ENCODE data around the gene SAMD14.
A peak's percentile ranks its signal among the peaks of the same experiment; 100 is the strongest.

Gene SAMD14

DNA sequence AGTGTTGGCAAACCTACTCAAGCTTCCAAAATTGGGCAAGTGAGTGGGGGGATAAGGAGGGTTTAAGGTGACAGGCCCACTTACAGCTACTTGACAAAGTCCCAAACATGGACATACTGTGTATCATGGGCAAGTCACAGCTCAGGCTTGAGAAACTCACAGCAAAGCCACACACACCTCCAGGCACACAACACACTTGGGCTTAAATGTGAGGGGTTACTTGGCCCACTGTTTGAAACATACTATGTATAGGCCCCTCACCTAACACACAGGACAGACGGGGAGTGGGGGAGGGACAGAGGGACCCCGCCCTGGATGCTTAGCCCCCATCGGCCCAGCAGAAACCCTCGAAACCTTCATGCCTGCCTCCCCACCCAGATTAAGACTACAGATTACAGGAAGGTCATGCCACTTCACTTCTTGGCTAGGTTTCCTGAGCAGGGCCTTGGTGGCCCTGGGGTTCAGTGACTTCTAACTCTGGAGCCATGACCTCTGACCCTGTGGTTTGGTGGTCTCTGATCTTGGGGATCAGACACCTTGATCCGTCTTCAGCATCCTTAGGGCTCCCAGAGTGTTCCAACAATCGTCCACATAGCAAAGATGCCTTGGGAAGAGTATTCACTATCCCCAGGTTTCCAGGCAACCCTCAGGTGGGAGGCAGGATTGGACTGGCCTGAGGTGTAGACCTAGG is 2.3 kb upstream of the SAMD14 start:
- DNase-seq (ENCODE audit: low spot score), result no peak

DNA sequence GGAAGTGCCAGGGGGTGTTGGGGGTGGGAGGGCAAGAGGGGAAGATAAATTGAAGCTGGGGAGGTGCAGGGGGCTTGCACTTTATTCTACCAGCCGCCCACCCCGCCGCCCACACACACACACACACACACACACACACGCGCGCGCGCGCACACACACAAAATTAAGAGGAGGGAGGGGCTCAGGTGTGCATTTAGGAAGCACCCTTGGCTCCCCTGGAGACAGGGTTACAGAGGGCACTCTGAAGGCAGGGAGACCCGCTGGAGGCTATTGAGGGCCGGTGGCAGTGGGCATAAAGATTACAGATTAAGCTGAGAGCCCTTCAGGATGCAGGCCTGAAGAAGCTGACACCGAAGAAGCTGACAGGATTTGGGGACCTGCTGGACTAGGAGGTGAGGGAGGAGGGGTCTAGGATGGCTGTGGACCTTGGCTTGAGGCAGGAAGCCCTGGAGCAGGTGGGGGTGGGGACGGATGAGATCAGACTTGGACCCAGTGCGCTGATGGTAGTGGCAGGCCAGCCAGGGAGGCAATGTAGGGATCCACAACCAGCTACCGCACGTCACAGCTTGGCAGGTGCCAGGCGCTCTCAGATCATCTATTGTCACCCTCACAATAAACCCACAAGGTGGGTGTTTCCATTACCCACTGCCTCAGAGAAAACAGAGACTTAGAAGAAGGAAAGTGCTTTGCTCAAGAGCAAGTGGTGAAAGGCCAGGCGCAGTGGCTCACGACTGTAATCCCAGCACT is 772 bp upstream of the SAMD14 start:
- DNase-seq (ENCODE audit: low spot score), result no peak

DNA sequence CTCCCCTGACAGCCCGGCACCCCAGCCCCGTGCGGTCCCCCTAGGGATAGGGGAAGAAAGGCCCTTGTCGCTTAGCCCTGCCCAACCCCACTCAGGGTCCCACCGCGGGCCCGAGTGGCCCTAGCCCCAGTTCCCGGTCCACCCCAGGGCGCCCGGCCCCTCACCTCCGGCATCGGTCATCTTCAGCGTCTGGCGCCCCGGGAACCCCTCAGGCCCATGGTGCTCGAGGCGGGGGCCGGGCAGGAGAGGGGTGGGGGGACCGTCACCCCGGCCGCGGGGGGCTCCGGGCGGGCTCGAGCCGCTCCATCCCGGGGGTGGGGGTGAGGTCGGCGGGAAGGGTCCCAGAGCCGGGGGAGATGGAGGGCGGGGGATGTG is 620 bp downstream of the SAMD14 start:
- DNase-seq (ENCODE audit: low spot score), result no peak

DNA sequence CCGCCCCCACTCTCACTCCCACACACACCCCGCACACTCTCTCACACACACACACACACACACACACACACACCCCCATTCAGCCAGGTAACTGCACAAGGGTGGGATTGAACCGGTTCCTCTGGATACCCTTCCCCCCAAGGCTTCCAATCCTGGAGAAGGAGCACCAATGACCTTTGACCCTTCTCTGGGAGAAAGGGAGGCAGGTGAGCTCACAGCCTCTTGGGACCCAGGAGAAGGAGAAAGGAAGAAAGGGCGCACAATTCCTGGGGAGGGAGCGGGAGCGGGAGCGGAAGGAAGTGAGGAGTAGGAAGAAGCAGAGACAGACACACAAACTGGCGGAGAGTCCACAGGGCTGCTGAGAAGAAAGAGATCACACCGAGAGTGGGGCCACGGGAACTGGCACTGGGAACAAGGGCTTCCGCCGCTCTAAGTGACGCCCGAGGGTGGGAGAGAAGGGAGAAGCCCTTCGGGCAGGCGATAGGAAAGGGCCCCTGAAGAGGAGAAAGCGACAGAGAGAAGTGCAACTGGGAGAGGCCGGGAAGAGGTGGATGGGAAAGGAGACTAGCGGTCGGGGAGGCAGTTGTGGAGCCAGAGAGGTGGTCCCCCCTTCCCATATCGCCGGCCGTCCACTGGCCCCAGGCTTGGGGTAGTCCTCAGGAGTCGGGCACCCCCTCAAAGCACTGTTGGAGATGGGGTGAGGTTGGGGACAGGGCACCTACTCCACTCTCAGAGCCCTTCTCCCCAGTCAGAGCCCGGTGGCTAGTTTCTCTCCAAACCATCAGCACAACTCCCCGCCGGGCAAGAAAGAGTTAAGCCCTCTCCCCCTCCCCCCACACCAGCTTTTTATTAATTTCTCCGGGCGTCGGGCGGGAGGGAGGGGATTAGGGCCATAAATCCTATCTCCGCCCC is 1.3 kb downstream of the SAMD14 start:
- DNase-seq (ENCODE audit: low spot score), result no peak

DNA sequence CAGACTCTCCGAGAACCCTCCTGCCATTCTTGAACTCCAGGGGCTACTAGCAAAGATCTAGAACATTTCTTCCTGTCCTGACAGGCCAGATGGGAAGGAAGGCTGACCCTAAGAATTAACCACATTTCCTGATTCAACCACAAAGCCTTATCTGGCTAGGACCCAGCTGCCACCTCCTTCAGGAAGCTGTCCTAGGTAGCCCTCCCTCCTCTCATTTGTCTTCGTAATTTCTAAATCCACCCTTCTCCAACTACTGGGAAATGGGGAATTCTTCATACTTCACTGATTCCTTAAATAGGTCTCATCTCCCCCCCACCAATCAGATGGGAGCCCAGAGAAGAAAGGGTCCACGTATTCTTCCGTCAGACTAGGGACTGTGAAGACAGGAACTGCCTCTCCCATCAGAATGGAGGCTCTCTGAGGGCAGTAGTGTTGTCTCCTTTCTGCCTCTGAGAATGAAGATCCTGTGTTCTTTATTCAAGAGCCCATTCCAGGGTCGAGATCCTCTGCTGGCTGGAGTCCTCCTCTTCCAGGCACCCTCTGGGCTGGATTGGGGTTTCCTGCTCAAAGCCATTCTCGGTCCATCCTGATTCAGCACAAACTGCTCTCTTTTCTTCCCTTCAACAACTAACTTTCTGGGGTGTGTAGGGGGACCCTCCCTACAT is 2.1 kb downstream of the SAMD14 start:
- DNase-seq (ENCODE audit: low spot score), result no peak

DNA sequence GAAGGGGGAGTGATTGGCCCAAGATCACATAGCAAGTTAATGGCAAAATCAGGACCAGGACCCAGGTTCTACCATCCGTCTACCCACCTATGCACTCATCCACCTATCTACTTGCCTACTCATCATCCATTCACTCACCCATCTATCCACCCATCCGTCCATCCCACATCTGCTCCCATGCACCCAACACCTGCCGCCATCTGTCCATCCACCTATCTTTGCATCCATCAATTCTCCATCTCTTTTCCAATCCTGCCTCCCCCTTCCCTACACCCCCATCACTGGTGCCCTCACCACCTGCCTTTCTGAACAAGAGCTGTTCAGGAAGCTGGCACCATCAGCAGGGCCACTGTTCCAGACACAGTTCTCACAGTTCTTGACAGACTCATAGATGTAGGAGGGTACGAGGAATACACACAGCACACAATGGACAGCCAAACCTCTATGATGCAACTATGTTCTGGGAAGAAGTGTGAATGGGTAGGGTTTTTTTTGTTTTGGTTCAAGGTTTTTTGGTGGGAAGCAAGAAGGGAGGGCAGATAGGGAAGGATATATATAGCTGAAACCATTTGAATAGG is 4.5 kb downstream of the SAMD14 start:
- DNase-seq (ENCODE audit: low spot score), result no peak

DNA sequence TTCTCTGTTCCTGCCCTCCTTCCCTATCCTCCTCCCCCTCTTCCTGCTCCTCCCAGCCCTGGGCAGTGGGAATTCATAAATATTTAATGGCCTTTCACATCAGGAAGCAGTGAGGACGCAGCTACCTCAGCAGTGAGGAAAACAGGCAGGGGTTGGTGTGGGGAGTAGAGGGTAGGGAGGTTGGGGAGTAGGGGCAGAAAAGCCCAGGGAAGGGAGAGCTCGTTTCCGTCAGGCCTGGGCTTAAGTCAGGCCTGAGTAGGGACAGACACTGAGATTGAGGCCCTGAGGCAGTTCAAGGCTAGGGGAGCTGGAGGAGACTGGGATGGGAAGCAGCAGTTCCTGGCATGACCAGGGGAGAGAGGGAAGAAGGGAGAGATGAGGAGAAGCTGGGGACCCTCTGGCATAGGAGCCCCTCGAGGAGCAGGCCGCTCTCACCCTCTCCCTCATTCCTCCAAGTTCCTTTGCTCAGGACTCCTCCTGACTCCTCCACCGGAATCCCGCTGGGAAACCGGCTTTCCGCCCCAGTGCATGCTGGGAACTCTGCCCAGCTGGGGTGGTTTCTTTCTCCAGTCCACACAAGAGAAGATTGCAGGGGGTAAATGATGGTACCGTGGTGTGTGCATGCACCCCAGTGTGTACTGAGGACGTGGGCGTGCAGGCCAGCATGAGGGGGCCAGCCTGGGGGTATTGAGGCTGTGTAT is 6.2 kb downstream of the SAMD14 start:
- no peak for DNase-seq (ENCODE audit: low spot score)

DNA sequence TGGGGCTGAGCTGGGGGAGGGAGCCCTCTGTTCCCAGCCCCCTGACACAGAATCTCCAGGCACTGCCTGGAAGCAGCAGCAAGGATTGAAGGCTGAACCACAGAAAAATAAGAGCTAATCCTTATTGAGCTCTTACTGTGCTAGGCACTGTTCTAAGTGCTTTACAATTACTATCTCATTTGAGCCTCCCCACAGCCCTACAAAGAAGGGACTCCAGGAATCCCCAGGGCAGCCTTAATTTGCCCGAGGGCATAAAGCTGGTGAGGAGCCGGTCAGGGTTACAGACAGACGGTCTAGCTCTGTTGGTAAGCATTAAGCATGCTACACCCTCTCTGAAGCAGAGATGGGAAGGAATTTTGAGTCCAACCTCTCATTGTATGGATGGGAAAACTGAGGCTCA is 7.0 kb downstream of the SAMD14 start:
- DNase-seq (ENCODE audit: low spot score), result no peak

DNA sequence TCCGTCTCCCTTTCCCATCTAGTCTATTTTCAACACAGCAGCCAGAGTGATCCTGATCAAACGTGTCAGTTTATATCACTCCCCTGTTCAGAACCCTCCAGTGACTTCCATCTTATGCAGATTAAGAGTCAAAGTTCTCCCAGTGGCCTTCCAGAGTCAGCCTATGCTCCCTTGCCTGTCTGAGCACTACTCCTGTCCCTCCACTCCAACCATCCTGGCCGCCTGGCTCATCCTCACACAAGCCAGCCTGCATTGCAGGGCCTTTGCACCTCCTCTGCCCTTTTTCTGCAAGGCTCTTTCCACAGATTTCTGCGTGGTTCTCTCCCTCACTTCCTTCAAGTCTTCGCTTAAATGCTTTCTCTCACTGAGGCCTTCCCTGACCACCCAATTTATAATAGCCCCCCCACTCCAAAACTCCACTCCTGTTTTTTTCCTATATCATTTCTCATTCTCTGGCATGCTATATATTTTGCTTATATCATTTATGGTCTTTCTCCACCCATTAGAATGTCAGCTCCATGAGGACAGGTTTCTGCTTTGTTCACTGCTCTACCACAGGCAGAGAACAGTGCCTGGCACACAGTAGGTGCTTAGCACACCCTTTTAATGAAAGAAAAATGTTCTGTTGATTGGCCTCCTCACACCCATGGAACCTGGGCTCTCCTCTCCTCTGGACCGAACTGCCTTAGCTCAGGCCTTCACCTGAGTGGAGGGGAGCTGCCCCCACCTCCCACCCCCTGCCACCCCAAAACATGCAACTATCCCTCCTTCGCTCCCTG is 9.3 kb downstream of the SAMD14 start:
- DNase-seq (ENCODE audit: low spot score), result no peak

DNA sequence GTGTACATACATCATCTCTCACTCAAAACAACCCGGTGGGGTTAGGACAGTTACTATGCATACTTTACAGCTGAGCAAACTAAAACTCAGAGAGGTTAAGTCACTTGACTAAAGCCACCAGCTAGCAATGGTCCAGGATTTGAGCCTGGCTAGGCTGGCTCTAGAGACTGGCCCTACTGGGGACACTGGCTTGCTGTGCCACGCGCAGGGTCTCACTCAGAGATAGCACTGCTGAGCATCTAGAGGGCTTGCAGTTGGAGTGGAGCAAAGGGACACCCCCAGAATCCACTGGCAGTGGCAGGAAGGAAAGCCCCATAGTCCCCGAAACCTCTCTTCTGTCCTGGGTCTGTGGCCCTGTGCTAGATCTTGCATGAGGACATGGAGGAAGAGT is 11.1 kb downstream of the SAMD14 start:
- DNase-seq (ENCODE audit: low spot score), result no peak

DNA sequence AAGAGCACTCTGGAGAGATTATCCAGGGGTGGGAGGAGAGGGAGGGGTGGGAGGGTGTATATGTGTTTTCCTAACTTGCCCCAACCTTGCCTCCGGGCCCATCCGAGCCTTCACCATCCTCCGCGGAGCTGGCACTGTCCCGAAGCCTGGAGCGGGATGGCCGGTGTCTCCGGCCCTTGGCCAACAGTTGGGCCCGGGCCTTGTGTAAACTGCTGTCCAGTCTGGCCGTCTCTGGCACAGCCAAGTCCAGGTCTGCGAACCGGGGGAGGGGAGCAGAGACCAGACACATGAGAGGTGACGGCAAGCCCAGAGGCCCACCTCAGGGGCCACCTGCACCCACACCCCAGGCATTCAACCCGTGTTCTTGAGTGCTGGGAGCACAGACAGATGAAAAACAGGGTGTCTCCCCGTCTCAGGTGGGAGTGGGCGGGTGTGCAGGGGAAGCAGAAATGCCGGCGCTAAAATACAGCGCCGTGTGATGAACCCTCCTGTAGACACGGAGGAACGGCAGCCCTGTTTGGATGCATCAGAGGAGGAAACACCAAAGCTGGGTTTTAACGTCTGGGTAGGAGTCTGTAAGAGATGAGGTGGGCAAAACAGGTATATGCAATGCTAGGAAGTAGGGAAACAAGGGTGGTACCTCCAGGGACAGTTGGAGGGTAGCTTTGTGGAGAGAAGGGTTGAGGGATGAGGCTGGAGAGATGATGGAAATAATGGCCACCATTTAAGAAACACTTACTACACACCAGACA is 11.7 kb downstream of the SAMD14 start:
- no peak for DNase-seq (ENCODE audit: low spot score)

DNA sequence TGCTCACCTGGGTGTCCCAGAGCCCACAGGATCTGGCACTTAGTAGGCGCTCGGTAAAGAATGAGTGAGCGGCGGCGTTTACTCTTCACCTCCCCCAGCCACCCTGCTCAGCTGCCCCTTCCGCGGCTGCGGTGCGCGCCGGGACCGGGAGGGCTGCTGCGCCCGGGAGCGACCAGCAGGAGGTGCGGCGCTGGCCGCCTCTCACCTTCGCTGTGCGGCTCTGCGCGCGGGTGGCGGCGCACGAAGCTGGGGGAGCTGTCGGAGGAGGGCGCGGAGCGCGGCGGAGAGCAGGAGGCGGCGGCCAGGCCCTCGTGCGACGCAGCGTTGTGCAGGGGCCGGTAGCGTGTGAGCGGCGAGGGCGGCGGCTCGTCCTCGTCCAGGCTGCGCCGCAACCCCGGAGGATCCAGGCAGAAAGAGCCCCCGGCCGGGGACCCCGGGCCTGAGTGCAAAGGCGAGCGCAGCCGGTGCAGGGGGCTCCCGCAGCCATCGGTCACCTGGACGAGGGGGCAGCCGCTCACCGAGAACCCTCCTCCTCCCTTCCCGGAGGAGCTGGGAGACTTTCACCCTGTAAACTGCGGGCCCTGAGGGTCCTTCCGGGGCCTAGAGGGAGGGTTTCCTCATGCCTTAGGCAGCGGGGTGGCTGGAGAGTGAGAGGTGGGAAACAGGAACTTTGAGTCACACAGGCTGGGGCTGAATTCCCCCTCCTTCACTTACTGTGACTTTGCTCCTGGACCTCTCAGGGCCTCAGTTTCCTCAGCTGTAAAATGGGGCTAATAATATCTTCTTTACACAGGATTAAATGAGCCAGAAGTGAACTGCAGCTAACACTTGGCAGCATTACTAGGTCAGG is 12.5 kb downstream of the SAMD14 start:
- DNase-seq (ENCODE audit: low spot score), result peak; percentile 56

DNA sequence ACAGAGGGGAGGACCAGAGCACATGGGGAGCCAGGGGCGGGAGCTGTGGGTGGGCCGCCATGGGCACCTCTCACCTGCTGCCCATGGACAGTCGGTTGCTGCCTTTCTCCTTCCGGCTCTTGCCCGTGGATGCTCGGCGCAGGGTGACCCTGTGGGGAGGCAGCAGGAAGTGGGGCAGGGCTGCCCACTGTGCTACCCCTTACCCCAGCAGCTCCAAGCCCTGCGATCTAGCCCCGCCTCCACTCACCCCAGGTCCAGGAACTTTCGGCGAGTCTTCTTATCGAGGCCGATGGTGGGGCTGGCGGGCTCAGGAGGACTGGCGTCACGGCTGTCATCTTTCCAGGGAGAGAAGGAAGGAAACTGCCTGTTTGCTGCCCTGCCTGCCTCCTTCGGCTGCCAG is 14.2 kb downstream of the SAMD14 start:
- no peak for DNase-seq (ENCODE audit: low spot score)

DNA sequence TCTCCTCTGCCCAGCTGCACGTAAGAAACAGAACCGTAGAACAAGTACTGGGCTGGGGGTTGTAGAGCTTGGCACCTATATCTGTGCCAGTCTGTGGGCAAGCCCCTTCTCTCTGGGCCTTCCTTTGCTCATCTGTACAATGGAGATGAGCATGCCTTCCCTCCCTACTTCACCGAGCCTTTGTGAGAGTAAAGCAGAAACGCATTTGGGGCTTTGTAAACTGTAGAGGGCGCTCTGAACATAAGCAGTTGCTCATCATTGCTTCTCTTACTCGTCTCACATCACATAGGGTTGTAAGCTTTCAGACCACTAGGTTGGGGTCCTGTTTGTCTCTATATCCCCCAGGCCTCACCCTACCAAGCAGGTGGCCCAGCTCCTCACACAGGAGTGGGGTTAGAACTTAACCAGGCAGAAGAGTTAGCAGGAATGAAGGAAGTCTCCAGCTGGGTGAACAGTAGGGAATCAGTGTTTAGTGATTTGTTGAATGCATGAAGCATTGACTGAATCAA is 15.1 kb downstream of the SAMD14 start:
- peak; percentile 59 for DNase-seq (ENCODE audit: low spot score)

DNA sequence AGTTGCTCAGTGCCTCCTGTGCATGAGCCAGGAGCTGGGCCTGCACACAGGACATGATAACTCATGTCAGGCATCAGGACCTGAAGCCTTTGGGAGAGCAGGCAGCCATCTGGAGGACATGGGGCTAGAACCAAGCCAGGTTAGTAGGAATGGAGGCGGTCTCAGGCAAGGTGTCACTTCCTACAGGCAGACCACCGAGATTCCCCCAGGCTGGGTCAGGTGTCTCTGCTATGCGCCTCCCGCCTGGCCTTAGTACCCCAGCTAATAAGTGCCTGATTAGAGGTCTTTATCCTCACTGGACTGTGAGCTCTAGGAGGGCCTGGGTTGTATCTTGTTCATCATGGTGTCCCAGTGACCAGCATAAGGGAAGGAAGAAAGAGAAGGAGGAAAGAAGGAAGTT is 15.6 kb downstream of the SAMD14 start:
- no peak for DNase-seq (ENCODE audit: low spot score)

DNA sequence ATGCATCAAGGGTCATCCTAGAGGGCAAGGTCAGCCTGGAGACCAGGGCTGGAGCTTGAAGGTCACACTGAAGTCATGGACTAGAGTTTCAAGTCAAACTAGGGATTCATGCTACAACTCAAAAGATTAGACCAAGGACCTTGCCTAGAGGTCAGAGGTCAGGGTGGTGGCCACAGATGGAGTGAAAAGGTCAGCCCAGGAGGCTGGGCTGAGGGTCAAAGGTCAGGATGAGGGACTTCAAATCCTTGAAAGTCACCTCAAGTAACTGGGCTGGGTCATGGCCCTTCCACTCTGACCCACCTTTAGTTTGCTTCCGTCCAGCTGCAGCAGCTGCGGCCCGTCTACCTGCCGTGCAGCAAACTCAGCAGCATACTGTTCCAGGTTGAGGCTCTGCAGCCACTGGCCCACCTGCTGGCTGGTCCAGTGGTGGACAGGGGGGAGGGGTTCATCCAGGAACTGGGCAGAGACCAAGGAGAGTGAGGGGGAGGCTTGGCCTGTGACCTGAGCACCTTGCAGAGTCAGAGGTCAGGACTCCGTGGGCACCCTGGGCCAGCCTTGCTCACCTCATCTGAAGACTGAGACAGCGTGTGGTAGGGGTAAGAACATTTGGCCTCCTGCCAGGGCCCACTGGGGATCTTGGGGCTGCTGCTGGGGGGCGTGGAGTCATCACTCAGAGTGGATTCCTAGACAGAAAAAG is 16.2 kb downstream of the SAMD14 start:
- DNase-seq (ENCODE audit: low spot score), result no peak

DNA sequence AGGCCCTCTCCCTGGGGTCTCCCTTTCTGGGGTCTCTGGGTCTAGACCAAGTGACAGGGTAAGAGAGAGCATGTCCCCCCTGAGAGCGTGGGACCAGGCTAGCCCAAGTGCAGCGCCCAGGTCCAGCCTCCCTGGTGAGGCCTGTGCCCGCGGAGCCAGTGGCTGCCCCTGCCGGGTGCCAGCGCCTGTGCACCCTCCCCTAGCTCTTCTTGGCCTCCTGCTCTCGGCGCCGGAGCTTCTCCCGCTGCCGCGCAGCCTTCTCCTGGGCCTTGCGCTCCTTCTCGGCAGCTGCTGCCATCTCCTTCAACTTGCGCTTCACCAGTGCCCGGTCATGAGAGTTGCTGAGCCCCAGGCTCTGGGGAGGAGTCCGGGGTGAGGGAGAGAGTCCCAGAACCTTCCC is 17.3 kb downstream of the SAMD14 start:
- DNase-seq (ENCODE audit: low spot score), result no peak

Data from CD4-positive, alpha-beta T cell treated with Interleukin-2 at 100 ng/mL for 4 hours (primary cell).